HG03159 (cell line): ENCODE results near the gene BPGM.
"Not testable (repeated sequence)": the region's sequence is repeated elsewhere in the genome, so short reads cannot be mapped to it uniquely, and the experiment has no call there.

Source experiments
- ATAC-seq: cut with Tn5 transposase; IDR thresholded peaks from one replicate; pipeline ENCODE4 v1.9.1; 2021; ENCODE audit warnings: mild to moderate bottlenecking, moderate library complexity; ENCODE audit not compliant: unreplicated experiment

BPGM gene

DNA sequence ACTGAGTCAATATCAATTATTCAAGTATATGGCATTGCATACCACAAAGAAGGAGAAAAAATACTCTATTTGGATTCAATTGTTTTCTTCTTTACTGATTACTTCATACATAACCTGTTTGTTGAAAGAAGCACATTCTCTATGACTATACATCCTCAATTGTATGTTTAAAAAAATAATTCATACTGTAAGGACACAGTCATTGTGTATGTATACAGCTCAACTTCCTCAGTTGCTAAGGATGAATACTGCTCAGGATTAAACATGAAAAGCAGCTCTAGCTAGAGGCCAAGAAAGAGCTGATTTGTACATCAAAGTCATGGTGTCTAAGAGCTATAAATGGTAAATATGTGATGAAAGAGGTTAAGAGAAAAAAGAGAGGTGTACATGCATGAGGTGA is 15.8 kb upstream of the BPGM start:
- ATAC-seq: no peak

GRCh38 chr7:134632052-134632451 is 14.6 kb upstream of the BPGM start:
- ATAC-seq: no peak

DNA sequence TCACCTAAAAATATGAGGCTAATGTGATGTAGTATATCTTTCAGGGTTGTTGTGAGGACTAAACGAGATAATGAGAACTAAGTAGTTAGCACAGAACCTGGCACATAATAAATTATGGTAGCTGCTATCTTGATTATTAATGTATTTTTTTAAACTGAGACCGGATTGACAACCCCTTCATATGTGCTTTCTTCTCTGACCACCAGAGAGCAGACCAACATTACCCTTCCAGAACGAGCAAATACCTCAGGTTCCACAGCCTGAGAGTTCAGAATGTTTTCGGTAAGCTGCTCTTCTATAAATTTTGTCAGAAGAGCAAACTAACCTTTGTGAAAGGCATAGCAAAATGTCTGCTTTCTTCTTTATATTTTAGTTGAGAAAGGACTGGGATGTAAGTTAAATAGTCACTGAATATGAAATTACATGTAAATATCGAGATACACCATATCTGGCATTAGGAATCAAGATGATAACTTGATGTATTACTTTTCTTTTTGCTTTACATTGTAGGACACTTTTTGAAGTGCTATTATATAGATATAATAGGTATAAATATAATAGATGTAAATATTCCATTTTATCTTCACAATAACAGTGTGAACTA is 13.6 kb upstream of the BPGM start:
- peak; percentile 53 for ATAC-seq

GRCh38 chr7:134636008-134636449 is 10.6 kb upstream of the BPGM start:
- peak; percentile 90 for ATAC-seq

DNA sequence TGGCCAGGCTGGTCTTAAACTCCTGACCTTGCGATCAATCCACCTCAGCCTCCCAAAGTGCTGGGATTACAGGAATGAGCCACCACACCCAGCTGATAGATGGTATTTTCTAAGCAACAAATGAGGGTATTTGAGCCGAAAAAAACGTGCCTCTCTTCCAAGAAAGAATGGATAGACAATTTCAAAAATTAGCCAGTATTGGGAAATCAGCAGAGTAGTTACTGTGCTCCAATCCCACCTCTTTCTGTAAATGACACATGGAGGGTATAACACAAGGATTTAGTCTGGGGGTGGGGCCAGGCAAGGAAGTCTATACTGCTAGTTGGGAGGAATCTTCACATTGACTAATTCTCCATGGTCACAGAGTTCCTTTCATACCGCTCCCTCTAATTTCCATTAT is 9.2 kb upstream of the BPGM start:
- ATAC-seq: no peak

- ATAC-seq: no peak
Observed at GRCh38 chr7:134637934-134638719, 8.5 kb upstream of the BPGM start.

DNA sequence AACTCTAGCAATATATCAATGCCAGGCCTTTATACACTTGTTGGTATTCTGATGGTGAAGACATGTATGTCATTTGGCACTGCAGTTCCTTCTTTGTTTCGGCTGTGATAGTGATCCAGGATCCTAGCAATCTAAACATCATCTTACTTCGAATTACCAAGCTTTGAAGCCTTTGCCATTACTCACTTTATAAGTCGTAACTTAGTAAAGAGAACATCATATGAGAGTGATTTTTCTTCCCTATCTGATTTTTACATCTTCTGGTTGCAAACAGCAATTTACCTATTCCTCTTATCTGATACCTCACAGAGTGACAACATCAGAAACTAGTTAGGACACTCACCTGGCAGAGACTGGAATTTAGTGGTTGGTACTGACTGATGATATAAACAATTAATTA is 7.6 kb upstream of the BPGM start:
- no peak for ATAC-seq

DNA sequence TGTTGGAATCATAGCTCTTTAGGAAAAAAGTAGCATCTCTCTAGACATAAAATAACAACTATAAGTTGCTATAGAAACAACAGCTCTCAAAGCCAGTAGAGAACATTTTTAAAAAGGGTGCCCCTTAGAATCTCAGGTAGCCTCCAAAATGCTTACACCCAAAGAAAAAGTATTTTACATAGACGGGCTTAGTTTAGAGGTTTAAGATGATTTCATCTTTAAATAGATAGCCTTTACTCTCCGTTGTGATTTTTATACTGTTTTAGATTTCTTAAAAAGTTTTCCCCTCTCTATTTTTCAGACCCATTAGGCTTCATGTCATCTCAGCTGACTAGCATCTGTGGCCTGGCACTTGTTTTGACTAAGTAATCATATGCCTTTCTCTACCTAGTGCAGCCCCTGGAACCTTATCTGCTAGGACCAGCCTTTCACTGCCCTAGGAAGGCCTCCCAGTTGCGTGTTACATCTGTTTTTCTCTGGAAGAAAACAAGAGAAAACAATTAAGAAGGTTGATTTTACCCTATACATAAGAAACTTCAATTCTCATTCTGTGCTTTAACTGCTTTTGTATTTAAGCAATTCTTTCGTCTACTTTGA is 6.9 kb upstream of the BPGM start:
- no peak for ATAC-seq

DNA sequence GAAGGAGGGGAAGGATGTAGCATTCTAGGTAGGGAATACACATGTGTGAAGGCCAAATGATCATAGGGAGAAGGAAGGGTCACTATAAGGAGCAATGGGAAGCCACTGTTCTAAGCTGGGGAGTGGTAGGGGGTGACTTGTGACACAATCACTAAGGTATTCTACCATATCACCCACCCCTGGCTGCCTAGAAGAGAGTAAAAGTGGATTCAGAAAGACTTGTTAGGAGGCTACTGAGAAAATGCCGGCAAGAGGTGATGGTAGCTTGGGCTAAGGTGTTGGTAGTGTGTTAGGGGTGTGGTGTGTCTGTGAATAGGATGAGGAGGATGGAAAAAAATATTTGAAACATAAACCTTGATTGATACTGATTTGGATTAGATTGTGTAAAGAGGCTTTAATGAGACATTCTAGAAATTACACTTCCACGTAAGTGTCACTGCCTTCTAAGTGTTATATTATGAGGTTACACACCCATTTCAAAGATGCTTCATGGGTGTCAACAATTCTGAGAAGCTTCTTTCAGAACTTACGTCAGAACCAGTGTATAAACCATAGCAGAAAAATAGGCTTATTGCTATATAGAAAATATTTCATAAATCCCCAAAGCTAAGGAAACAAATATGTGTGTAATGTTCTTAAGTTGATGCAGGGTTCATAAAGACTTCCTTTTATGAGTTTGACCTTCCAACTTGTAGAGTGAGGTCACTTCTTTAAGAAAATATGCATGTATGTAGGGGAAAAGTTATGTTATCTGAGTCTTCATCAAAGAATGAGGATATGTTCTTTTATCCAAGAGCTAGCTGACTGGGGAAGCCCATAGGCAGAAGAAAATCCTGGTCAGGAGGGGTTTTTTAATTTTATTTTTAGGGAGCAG is 5.6 kb upstream of the BPGM start:
- ATAC-seq: no peak

GRCh38 chr7:134641981-134642380 is 4.7 kb upstream of the BPGM start:
- ATAC-seq: not testable (repeated sequence)

- no peak for ATAC-seq
Observed at GRCh38 chr7:134643131-134643530, 3.5 kb upstream of the BPGM start.

GRCh38 chr7:134645478-134645877 is 1.2 kb upstream of the BPGM start:
- ATAC-seq: no peak

DNA sequence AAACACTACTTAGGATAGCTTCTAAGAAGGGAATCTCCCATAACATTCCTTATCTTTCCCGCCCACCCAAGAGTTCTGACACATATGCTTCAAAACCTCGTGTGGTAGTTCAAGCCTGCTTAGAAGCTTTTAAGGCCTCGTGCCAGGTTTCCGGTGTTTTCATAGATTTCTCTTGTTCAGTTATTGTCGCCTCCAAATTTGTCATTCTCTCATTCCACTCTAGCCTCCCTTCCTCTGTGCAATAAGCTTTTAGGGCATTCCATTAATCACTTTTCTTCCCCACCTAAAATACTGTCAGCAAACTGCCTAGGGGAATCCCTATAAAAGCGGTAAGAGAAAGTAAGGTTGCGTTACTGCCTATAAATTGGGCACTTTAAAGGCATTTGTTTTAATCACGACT is 718 bp upstream of the BPGM start:
- no peak for ATAC-seq

- ATAC-seq: no peak
Observed at GRCh38 chr7:134648456-134648855, 1.8 kb downstream of the BPGM start.

DNA sequence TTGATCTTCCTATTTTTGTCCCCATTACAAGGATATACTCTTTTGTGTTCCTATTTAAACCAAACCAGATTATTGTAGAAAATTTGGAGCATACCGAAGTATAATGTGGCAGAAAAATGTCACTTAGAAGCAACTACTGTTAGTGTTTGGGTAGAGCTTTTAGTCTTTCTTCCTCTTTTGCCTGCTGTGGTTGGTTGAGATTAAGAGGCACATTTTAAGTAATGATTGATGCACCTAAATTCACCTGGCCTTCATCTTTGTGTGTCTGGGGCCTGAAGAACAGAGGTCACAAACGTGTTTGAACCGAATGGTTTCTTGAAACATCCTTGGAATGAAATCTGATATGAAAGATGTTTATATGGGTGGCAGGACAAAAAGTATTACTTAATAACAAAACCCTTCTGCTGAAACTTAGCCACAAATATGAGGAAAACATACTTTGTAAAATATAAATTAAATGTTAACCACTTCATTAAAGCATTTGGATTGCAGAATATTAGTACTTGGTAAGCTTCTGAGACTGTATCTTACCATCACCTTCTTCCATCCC is 2.6 kb downstream of the BPGM start:
- no peak for ATAC-seq

- ATAC-seq: no peak
Observed at GRCh38 chr7:134651991-134652390, 5.3 kb downstream of the BPGM start.

- ATAC-seq: peak; percentile 51
Observed at GRCh38 chr7:134654104-134654775, 7.6 kb downstream of the BPGM start.

GRCh38 chr7:134657526-134657925 is 10.9 kb downstream of the BPGM start:
- no peak for ATAC-seq

GRCh38 chr7:134660242-134660785 is 13.7 kb downstream of the BPGM start:
- ATAC-seq: no peak

DNA sequence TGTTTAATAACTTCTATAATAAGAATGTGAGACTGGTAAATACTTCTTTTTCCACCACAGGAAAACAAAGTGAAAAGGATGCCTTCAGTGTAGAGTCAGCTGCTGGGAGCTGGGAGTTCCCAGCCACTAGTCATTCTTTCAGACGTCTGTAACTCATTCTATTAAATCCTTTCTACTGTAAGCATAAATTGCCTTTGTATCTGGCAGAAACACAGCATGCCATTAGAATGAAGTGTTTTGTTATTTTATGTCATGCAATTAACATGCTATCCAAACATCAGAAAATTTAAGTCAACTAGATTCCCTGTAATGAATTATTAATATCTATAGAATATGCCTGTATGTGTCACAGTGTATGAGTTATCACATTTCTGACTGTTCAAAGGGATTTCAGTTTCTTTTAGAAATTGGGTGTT is 14.3 kb downstream of the BPGM start:
- ATAC-seq: no peak
